ENCODE data around the gene GRM8. TPM values are rescaled to one million over a fixed set of nuclear protein-coding genes. Genes with fewer than 3 reads are reported as not detected.

Gene GRM8
- total RNA-seq, 1 experiment from 2014 or later = not detected

DNA sequence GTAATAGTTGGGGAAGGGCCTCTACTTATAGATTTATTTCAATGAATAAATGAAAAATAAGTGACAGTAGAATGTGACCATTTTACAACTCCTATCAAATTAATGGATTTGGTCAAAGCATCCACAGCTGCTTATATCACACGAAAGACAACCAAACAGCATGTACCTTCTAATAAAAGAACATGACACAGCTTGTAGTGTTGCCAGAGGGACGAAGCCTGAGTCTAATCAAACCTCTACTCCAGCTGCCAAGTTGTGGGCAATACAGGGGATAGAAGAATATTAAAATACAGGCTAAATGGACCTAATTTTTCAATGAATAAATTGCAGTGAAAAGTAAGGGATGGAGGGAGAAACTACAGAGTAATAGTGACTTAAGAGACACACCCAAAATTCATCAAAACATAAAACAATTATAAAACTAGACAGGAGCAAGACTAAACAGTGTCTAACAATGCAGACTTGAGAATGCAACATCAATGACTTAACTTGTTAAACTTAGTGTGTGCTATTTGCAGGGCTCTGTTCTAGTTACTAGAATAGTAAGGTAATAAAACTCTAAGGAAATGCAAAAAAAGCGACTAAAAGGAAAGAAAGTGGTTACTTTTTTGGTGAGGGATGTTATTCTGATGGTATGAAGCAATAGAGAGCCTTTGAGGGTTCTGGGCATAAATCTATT is 853.8 kb downstream of the GRM8 start:
- CTCF ChIA-PET = no interaction called here
- no peaks in the 10 kb centered on the region; the same call in 1 of the 2 replicates for H3K4me1 ChIP-seq (ENCODE audit: control insufficient read depth, insufficient read depth, low read length)
- H3K27me3 ChIP-seq (ENCODE audit: control insufficient read depth, insufficient read depth, low read length) = no peaks in the 10 kb centered on the region
- TF ChIP-seq, protein P1, sequence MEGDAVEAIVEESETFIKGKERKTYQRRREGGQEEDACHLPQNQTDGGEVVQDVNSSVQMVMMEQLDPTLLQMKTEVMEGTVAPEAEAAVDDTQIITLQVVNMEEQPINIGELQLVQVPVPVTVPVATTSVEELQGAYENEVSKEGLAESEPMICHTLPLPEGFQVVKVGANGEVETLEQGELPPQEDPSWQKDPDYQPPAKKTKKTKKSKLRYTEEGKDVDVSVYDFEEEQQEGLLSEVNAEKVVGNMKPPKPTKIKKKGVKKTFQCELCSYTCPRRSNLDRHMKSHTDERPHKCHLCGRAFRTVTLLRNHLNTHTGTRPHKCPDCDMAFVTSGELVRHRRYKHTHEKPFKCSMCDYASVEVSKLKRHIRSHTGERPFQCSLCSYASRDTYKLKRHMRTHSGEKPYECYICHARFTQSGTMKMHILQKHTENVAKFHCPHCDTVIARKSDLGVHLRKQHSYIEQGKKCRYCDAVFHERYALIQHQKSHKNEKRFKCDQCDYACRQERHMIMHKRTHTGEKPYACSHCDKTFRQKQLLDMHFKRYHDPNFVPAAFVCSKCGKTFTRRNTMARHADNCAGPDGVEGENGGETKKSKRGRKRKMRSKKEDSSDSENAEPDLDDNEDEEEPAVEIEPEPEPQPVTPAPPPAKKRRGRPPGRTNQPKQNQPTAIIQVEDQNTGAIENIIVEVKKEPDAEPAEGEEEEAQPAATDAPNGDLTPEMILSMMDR (IDR thresholded peaks at IDR 0.05) = no peak
- TF ChIP-seq TCF7L2 (IDR thresholded peaks at IDR 0.05; ENCODE audit: low read depth, low read length) = no peak
- no peak for TF ChIP-seq REST (IDR thresholded peaks at IDR 0.05; ENCODE audit: insufficient read depth in 1 of 2, low read depth in 2 of 2, low read length in 1 of 2)
- TF ChIP-seq SIN3A (IDR thresholded peaks at IDR 0.05; ENCODE audit: borderline replicate concordance, insufficient read depth, low read depth, low read length) = no peak
- no peak for TF ChIP-seq POLR2AphosphoS5 (IDR thresholded peaks at IDR 0.05; ENCODE audit: low read depth, low read length)
- in situ Hi-C loops (cut with HindIII; ENCODE audit: low pct_unique_long_range_greater_than_20kb, low sequenced_read_pairs) (no loop called here), intact Hi-C loops (cut with micrococcal nuclease; ENCODE audit: unreplicated experiment) (no loop called here)
- H3K9me3 ChIP-seq (ENCODE audit: control insufficient read depth, insufficient read depth, low read depth, low read length) = no peaks in the 10 kb centered on the region
- ATAC-seq = no peak
- H3K27ac ChIP-seq (ENCODE audit: low read length) = no peak overlapping the region
- no peaks in the 10 kb centered on the region for H3K36me3 ChIP-seq (ENCODE audit: control insufficient read depth, insufficient read depth, low read length)
- H3K4me3 ChIP-seq (ENCODE audit: low read depth in 2 of 2, low read length in 2 of 2) = no peak overlapping the region
- POLR2A ChIA-PET = no interaction called here
- BruUV-seq (replicated peaks) = no TSS peak
- no peak for DNase-seq (ENCODE audit: low read depth, low spot score)

- H3K36me3 ChIP-seq (ENCODE audit: control insufficient read depth, insufficient read depth, low read length) = no peaks in the 10 kb centered on the region
- DNase-seq (ENCODE audit: low read depth, low spot score) (no peak), ATAC-seq (no peak)
- POLR2A ChIA-PET = no interaction called here
- no peak overlapping the region for H3K27ac ChIP-seq (ENCODE audit: low read length)
- BruUV-seq (replicated peaks) = no TSS peak
- intact Hi-C loops (cut with micrococcal nuclease; ENCODE audit: unreplicated experiment) = no loop called here
- H3K9me3 ChIP-seq (ENCODE audit: control insufficient read depth, insufficient read depth, low read depth, low read length) = no peaks in the 10 kb centered on the region
- no peaks in the 10 kb centered on the region for H3K27me3 ChIP-seq (ENCODE audit: control insufficient read depth, insufficient read depth, low read length)
- TF ChIP-seq, protein P1 (IDR thresholded peaks at IDR 0.05) = no peak
- no peak for TF ChIP-seq POLR2AphosphoS5 (IDR thresholded peaks at IDR 0.05; ENCODE audit: low read depth, low read length)
- in situ Hi-C loops (cut with HindIII; ENCODE audit: low pct_unique_long_range_greater_than_20kb, low sequenced_read_pairs) = no loop called here
- no peaks in the 10 kb centered on the region; the same call in 1 of the 2 replicates for H3K4me1 ChIP-seq (ENCODE audit: control insufficient read depth, insufficient read depth, low read length)
- CTCF ChIA-PET = no interaction called here
- no peak overlapping the region for H3K4me3 ChIP-seq (ENCODE audit: low read depth in 2 of 2, low read length in 2 of 2)
Observed at GRCh38 chr7:126398285-126398684, 854.5 kb downstream of the GRM8 start.
